B cell (primary cell): ENCODE data around the gene RNPEP. TPM values are rescaled to one million over a fixed set of nuclear protein-coding genes. Genes with fewer than 3 reads are reported as not detected.

Experiments
- ATAC-seq: fragments of 200-7000 bp; cut with Tn5 transposase; one replicate; pipeline ENCODE4 v1.10.0; 2021; ENCODE audit warnings: low read depth, mild to moderate bottlenecking, moderate number of reproducible peaks, moderate library complexity
- CTCF ChIA-PET: fragments of 350-600 bp; sonication (Branson Sonifier 250); formaldehyde crosslinking; loops from one replicate; lab custom pipeline; 2021; ENCODE audit warnings: antibody characterized with exemption, inconsistent platforms; lab: Charles Lee
- POLR2A ChIA-PET: fragments of 350-600 bp; sonication (Branson Sonifier 250); formaldehyde crosslinking; loops from one replicate; lab custom pipeline; 2021; ENCODE audit warnings: antibody characterized with exemption; lab: Charles Lee
- DNase-seq: peaks from one replicate; pipeline ENCODE4 v3.0.0; 2013
- H2AFZ ChIP-seq: 2 replicates; pipeline ENCODE4 v1.6.1; 2012; ENCODE audit warnings: mild to moderate bottlenecking, low read depth, low read length; ENCODE audit not compliant: insufficient read depth, poor library complexity, severe bottlenecking
- H3K27ac ChIP-seq, 2 donors: 1 replicate in 1 of 2; 2 replicates in 1 of 2; pipeline ENCODE4 v1.5.1; 2012 to 2013; ENCODE audit warnings: low read length in 2 of 2, mild to moderate bottlenecking in 2 of 2, moderate library complexity in 1 of 2
- H3K27me3 ChIP-seq, 4 experiments: fragments of 200-600 bp in 1 of 4; sonication (generic) in 1 of 4; replicated peaks in 1 of 4; 1 replicate in 2 of 4; 2 replicates in 2 of 4; pipeline versions ENCODE4 v1.6.1 to v1.7.0; 2013 to 2016; ENCODE audit warnings: low read length in 3 of 4, mild to moderate bottlenecking in 2 of 4, mixed read lengths in 1 of 4, moderate library complexity in 1 of 4; ENCODE audit not compliant: insufficient read depth in 4 of 4, control insufficient read depth in 3 of 4; ENCODE audit errors: control extremely low read depth in 1 of 4
- H3K36me3 ChIP-seq, 2 experiments: replicated peaks in 1 of 2; 1 replicate in 1 of 2; 2 replicates in 1 of 2; pipeline versions ENCODE4 v1.6.1 to v1.7.1; 2013; ENCODE audit warnings: low read length in 1 of 2; ENCODE audit not compliant: insufficient read depth in 2 of 2, control insufficient read depth in 1 of 2; ENCODE audit errors: control extremely low read depth in 1 of 2, extremely low read depth in 1 of 2
- H3K4me1 ChIP-seq, 2 donors: fragments of 200-600 bp in 1 of 2; sonication (generic) in 1 of 2; 1 replicate in 1 of 2; 2 replicates in 1 of 2; pipeline versions ENCODE4 v1.5.1 to v1.6.1; 2013 to 2017; ENCODE audit warnings: low read length in 2 of 2; ENCODE audit not compliant: control insufficient read depth in 2 of 2, insufficient read depth in 2 of 2
- H3K4me2 ChIP-seq: replicated peaks from 2 replicates; pipeline ENCODE3; 2012; ENCODE audit warnings: mild to moderate bottlenecking, low read depth, low read length; ENCODE audit not compliant: poor library complexity, severe bottlenecking
- H3K4me3 ChIP-seq, 5 experiments: fragments of 200-600 bp in 1 of 5; sonication (generic) in 1 of 5; 1 replicate in 3 of 5; 2 replicates in 2 of 5; pipeline versions ENCODE4 v1.5.1 to v1.7.0; 2011 to 2016; ENCODE audit warnings: low read length in 4 of 5, mild to moderate bottlenecking in 4 of 5, low read depth in 2 of 5, control low read depth in 1 of 5, moderate library complexity in 1 of 5; ENCODE audit not compliant: insufficient read depth in 1 of 5; ENCODE audit errors: control extremely low read depth in 1 of 5, extremely low read depth in 1 of 5
- H3K79me2 ChIP-seq: fragments of 200-600 bp; sonication (generic); one replicate; pipeline ENCODE4 v1.6.0; 2016; ENCODE audit warnings: low read length; ENCODE audit not compliant: control insufficient read depth, insufficient read depth
- H3K9ac ChIP-seq: fragments of 200-600 bp; sonication (generic); 2 replicates; pipeline ENCODE4 v1.6.1; 2017; ENCODE audit warnings: mild to moderate bottlenecking, low read length, moderate library complexity
- H3K9me3 ChIP-seq, 3 donors: one replicate each; pipeline versions ENCODE4 v1.6.1 to v1.7.1; 2013; ENCODE audit warnings: low read length in 2 of 3; ENCODE audit not compliant: control insufficient read depth in 2 of 3, insufficient read depth in 1 of 3; ENCODE audit errors: control extremely low read depth in 1 of 3
- H4K20me1 ChIP-seq: 2 replicates; pipeline ENCODE4 v1.6.0; 2012; ENCODE audit warnings: mild to moderate bottlenecking, low read length; ENCODE audit not compliant: insufficient read depth, control insufficient read depth, poor library complexity, severe bottlenecking
- H3K27ac Mint-ChIP-seq: one replicate; pipeline ENCODE4 v1.8.0; 2021; ENCODE audit warnings: mixed read lengths
- H3K27me3 Mint-ChIP-seq: one replicate; pipeline ENCODE4 v1.8.0; 2021; ENCODE audit warnings: mixed read lengths
- H3K4me1 Mint-ChIP-seq: one replicate; pipeline ENCODE4 v1.8.0; 2021; ENCODE audit warnings: mixed read lengths
- H3K4me3 Mint-ChIP-seq: one replicate; pipeline ENCODE4 v1.8.0; 2021; ENCODE audit warnings: mixed read lengths
- H3K9me3 Mint-ChIP-seq: one replicate; pipeline ENCODE4 v1.8.0; 2022; ENCODE audit warnings: mixed read lengths; ENCODE audit not compliant: insufficient read depth
- CTCF ChIP-seq: fragments of 200-600 bp; IDR thresholded peaks from one replicate; pipeline ENCODE4 v1.8.0; 2022; ENCODE audit warnings: antibody characterized with exemption, mild to moderate bottlenecking
- EZH2 ChIP-seq: IDR thresholded peaks from 2 replicates; pipeline ENCODE4 v1.6.1; 2012; ENCODE audit warnings: borderline replicate concordance, low read depth, mild to moderate bottlenecking, moderate library complexity, low read length; ENCODE audit not compliant: insufficient read depth, poor library complexity, severe bottlenecking
- WGBS: methylation state at CpG from one replicate; pipeline ENCODE4 v1.1.5; 2013; ENCODE audit warnings: missing lambda C conversion rate; ENCODE audit not compliant: insufficient coverage; 5-methylcytosine and 5-hydroxymethylcytosine counted together
- intact Hi-C: fragments of 100-400 bp; cut with micrococcal nuclease; formaldehyde crosslinking; loops from one replicate; pipeline ENCODE4 v1.10.0; 2022
- polyA plus RNA-seq: library from polyadenylated mRNA; depleted of rRNA; stranded (reverse); fragments of >200 nt; gene quantifications from 2 replicates; pipeline ENCODE4 v1.2.3, GENCODE V29; 2012
- total RNA-seq, 2 donors: library from RNA; stranded (reverse); fragments of 120-200 nt in 1 of 2; gene quantifications; 1 replicate in 1 of 2; 2 replicates in 1 of 2; pipeline versions ENCODE4 v1.2.3 to v1.2.4, GENCODE V29; 2013 to 2022

The RNPEP gene
- total and polyA plus RNA-seq, 2 donors (not counting 1 experiment from before 2014, with no cell fraction given): 28.9 to 42.9 TPM

- Histone ChIP-seq H3K4me1 (no peaks in the 10 kb centered on the region), H4K20me1 (no peaks in the 10 kb centered on the region), H3K9me3 (no peaks in the 10 kb centered on the region), H3K4me3 (no peak overlapping the region), H3K4me2 (no peak overlapping the region), H3K27ac (no peak overlapping the region), H2AFZ (no peak overlapping the region), H3K9ac (no peak overlapping the region), H3K36me3 (no peaks in the 10 kb centered on the region), H3K79me2 (no peaks in the 10 kb centered on the region), H3K27me3 (no peaks in the 10 kb centered on the region)
- H3K4me3 Mint-ChIP-seq: no peak overlapping the region
- intact Hi-C loops: no loop called here
- POLR2A ChIA-PET: no interaction called here
- peaks cover 5% of the 10 kb centered on the region for H3K27me3 Mint-ChIP-seq
- ATAC-seq: no peak
- H3K4me1 Mint-ChIP-seq: no peaks in the 10 kb centered on the region
- no peak overlapping the region for H3K27ac Mint-ChIP-seq
- CTCF ChIA-PET: no interaction called here
- TF ChIP-seq CTCF (no peak), EZH2 (no peak)
- 83% methylated on average over 3 of the region's 7 CpGs for WGBS
- no peak for DNase-seq
- H3K9me3 Mint-ChIP-seq: no peaks in the 10 kb centered on the region
These were observed 51.8 kb downstream of the RNPEP start for GRCh38 chr1:202034149-202034682.

GRCh38 chr1:202034683-202035462 is 52.4 kb downstream of the RNPEP start:
- H3K27me3 ChIP-seq: no peaks in the 10 kb centered on the region
- H3K27ac ChIP-seq: no peak overlapping the region
- WGBS: 86% methylated on average over 7 of the region's 20 CpGs
- intact Hi-C loops: no loop called here
- H3K27ac Mint-ChIP-seq: no peak overlapping the region
- no peak for TF ChIP-seq EZH2
- TF ChIP-seq CTCF: no peak
- ATAC-seq: no peak
- CTCF ChIA-PET: no interaction called here
- H3K79me2 ChIP-seq: no peaks in the 10 kb centered on the region
- no peak overlapping the region for H3K4me3 ChIP-seq
- no peaks in the 10 kb centered on the region for H4K20me1 ChIP-seq
- H2AFZ ChIP-seq: no peak overlapping the region
- DNase-seq: no peak
- POLR2A ChIA-PET: no interaction called here
- no peaks in the 10 kb centered on the region for H3K4me1 ChIP-seq
- H3K4me3 Mint-ChIP-seq: no peak overlapping the region
- H3K9me3 Mint-ChIP-seq: no peaks in the 10 kb centered on the region
- no peak overlapping the region for H3K4me2 ChIP-seq
- H3K9me3 ChIP-seq: no peaks in the 10 kb centered on the region
- no peaks in the 10 kb centered on the region for H3K4me1 Mint-ChIP-seq
- no peak overlapping the region for H3K9ac ChIP-seq
- H3K27me3 Mint-ChIP-seq: peaks cover 8% of the 10 kb centered on the region
- H3K36me3 ChIP-seq: no peaks in the 10 kb centered on the region
